Lower leg skin (tissue), 4 donors: ENCODE data around the gene COL4A2. TPM values are rescaled to one million over a fixed set of nuclear protein-coding genes. Genes with fewer than 3 reads are reported as not detected.

Experiments used
- DNase-seq, 2 donors: peaks; one replicate each; pipeline ENCODE4 v3.0.0-alpha.2; 2019; ENCODE audit warnings: low spot score in 2 of 2
- H3K4me3 ChIP-seq: fragments of 200-600 bp; sonication (generic); 2 replicates; pipeline ENCODE4 v1.5.1; 2017; ENCODE audit warnings: mild to moderate bottlenecking, low read depth; ENCODE audit not compliant: poor library complexity, severe bottlenecking
- POLR2A ChIP-seq, 2 donors: fragments of 450-650 bp; IDR thresholded peaks; one replicate each; pipeline ENCODE4 v1.6.1; 2016 to 2017; ENCODE audit warnings: antibody characterized with exemption in 2 of 2, mild to moderate bottlenecking in 1 of 2, moderate library complexity in 1 of 2
- WGBS, 2 donors: methylation state at CpG; one replicate each; pipeline ENCODE4 v1.1.5; 2018; 5-methylcytosine and 5-hydroxymethylcytosine counted together
- intact Hi-C: fragments of 100-400 bp; cut with DNase I; formaldehyde crosslinking; loops from one replicate; pipeline ENCODE4 v1.15.0; 2023; ENCODE audit warnings: low total_unique reads
- total RNA-seq, 4 donors: library from RNA; depleted of rRNA; stranded (reverse); fragments of >200 nt; gene quantifications; one replicate each; pipeline ENCODE4 v1.1.0, GENCODE V29; 2016
- TF ChIP-seq, protein P1 (sequence below), 3 donors: fragments of 450-650 bp; IDR thresholded peaks; one replicate each; pipeline ENCODE4 v1.5.1; 2016; ENCODE audit warnings: antibody characterized with exemption in 3 of 3, mild to moderate bottlenecking in 3 of 3, moderate library complexity in 2 of 3

COL4A2 gene
- total RNA-seq, 4 donors from 2014 or later: 40.8 to 119 (median 58.9) TPM

DNA sequence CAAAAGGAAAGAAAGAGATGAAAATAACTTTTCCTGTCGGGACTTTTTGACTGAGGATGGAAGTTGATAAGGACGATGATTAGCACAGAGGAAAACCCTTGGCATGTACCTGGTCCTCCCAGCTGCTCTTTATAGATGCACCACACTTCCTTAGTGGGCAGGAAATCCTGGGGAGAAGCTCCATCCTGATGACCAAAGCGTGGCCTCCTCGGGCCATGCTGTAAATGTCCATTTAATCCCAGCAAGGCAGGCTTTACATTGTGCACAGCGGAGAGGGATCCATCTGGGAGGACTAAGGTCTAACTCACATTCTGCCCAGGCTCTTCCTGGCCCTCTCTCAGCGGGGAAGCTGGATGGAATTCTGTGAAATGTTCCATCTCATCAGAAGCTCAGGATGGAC lies 113.5 kb downstream of the COL4A2 start:
- intact Hi-C loops: no loop called here
- TF ChIP-seq, protein P1, sequence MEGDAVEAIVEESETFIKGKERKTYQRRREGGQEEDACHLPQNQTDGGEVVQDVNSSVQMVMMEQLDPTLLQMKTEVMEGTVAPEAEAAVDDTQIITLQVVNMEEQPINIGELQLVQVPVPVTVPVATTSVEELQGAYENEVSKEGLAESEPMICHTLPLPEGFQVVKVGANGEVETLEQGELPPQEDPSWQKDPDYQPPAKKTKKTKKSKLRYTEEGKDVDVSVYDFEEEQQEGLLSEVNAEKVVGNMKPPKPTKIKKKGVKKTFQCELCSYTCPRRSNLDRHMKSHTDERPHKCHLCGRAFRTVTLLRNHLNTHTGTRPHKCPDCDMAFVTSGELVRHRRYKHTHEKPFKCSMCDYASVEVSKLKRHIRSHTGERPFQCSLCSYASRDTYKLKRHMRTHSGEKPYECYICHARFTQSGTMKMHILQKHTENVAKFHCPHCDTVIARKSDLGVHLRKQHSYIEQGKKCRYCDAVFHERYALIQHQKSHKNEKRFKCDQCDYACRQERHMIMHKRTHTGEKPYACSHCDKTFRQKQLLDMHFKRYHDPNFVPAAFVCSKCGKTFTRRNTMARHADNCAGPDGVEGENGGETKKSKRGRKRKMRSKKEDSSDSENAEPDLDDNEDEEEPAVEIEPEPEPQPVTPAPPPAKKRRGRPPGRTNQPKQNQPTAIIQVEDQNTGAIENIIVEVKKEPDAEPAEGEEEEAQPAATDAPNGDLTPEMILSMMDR (IDR thresholded peaks at IDR 0.05): no peak
- no peak for TF ChIP-seq POLR2A (IDR thresholded peaks at IDR 0.05)
- peak in 1 of 2 donors; percentile 28 for DNase-seq
- no peak overlapping the region for H3K4me3 ChIP-seq
- WGBS, 2 donors: 72 to 73% methylated on average over 6 of the region's 6 CpGs

DNA sequence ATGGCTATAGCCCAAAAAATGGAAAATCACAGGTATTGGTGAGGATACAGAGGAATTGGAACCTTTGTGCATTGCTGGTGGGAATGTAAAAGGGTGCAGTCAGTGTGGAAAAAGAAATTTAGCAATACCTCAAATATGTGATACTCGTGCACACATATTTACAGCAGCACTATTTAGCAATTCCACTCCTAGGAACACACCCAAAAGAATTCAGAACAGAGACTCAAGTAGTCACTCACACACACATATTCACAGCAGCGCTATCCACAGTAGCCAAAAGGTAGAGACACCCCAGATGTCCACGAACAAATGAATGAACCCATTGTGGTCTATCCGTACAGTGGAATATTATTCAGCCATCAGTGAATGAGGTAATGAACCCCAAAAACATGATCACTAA lies 114.0 kb downstream of the COL4A2 start:
- DNase-seq: no peak
- intact Hi-C loops: no loop called here
- no peak overlapping the region for H3K4me3 ChIP-seq
- WGBS, 2 donors: 61 to 72% methylated on average over 4 of the region's 4 CpGs
- TF ChIP-seq, protein P1 (IDR thresholded peaks at IDR 0.05): no peak
- no peak for TF ChIP-seq POLR2A (IDR thresholded peaks at IDR 0.05)

DNA sequence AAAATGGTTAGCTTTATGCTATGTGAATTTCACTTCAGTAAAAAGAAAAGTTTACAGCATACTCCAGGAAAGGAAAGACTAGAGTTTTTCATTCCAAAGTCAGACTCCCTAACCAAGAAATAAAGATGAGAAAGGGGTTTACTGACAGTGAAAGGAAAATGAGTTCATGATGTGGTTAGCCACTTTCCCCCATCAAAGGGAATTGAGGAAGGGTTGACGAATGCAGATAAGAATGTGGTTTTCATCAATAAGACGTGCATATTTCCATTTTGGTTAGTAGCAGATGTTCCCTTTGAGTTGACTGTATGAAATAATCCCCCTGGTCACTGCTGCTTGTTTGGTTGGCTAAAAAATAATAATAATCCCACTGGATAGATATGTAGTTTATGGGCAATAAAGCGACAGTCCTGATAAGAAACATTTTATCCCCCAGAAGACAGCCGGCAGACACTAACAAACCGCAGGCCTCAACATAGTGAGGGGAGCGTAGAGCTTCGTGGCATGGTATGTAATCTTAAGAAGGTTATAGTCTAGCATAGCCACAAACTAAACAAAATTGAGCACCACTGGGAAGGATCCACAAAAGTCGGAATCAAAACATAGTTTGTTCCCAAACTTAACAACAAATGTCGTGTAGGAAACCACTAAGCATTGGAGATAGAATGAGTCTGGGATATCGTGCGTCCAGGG lies 114.8 kb downstream of the COL4A2 start:
- H3K4me3 ChIP-seq: no peak overlapping the region
- intact Hi-C loops: no loop called here
- TF ChIP-seq, protein P1 (IDR thresholded peaks at IDR 0.05): no peak
- TF ChIP-seq POLR2A (IDR thresholded peaks at IDR 0.05): no peak
- 82 to 86% methylated on average over 11 of the region's 11 CpGs for WGBS, 2 donors
- no peak for DNase-seq

DNA sequence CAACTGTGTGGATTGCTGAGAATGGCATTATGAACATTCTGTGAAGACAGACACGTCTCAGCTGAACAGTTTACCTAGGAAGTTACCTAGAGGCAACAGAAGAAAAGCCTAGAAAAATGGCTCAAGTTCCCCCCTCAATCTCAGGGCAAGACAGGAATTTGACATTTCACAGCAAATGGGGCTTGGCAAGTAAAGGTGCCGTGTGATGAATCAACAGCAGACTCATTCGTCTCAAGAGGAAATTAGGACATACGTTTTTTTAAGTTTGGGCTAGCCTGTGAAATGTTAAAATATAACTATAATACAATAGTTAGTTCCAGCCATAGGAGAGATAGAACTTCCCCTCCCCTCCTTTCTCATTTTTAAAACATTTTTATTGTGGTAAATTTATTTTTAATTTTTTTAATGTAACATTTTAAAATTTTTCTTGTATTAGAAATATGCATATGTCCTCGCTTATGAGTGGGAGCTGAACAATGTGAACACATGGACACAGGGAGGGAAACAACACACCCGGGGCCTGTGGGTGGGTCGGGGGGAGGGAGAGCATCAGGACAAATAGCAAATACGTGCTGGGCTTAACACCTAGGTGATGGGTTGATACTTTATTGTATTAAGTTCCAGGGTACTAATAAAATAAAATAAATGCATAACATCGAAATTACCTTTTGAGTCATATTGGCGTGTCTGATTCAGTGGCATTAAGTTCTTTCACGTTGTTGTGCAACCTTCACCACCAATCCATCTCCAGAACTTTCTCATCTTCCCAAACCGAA lies 116.0 kb downstream of the COL4A2 start:
- TF ChIP-seq, protein P1 (IDR thresholded peaks at IDR 0.05): no peak
- no peak for TF ChIP-seq POLR2A (IDR thresholded peaks at IDR 0.05)
- WGBS, 2 donors: 62 to 68% methylated on average over 12 of the region's 12 CpGs
- H3K4me3 ChIP-seq: no peak overlapping the region
- intact Hi-C loops: no loop called here
- peak in 1 of 2 donors; percentile 42 for DNase-seq

DNA sequence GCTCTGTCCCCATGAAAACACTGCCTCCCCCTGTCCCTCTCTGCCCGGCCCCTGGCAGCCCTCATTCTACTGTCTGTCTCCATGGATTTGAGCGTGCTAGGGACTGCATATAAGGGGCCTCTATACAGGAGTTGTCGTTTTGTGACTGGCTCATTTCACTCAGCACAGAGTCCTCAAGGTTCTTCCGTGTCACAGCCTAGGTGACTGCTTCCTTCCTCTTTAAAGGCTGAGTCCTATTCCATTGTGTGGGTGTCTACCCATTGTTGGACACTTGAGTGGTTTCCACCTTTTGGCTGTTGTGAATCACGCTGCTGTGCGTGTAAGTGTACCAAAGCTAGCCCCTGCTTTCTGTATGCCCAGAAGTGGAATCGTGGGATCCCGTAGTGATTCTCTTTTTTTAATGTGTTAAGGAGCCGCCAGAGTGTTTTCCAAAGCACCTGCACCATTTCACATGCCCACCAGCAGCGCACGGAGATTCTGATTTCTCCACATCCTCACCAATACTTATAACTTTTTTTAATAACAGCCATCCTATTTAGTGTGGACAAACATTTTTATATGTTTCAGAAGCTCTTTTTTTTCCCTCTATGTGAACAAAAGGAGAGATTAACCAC lies 116.7 kb downstream of the COL4A2 start:
- intact Hi-C loops: no loop called here
- no peak overlapping the region for H3K4me3 ChIP-seq
- TF ChIP-seq POLR2A (IDR thresholded peaks at IDR 0.05): no peak
- TF ChIP-seq, protein P1 (IDR thresholded peaks at IDR 0.05): no peak
- WGBS, 2 donors: 83 to 86% methylated on average over 11 of the region's 11 CpGs
- peak in 1 of 2 donors; percentile 67 for DNase-seq
